ENCODE data around the gene GPX1. TPM values are rescaled to one million over a fixed set of nuclear protein-coding genes. Genes with fewer than 3 reads are reported as not detected.
"Not testable (repeated sequence)": the region's sequence is repeated elsewhere in the genome, so short reads cannot be mapped to it uniquely, and the experiment has no call there.

Gene GPX1
- total RNA-seq = 57.6 TPM

- DNase-seq = peak; percentile 89
Measured at GRCh38 chr3:49358217-49358883, at the start of gene GPX1. Gene GPX1 (minus strand): TSS chr3:49358353. CDS start chr3:49358278, 75 bp downstream.

- DNase-seq = no peak
Measured at GRCh38 chr3:49406571-49407565, 48.7 kb upstream of the GPX1 start.

GRCh38 chr3:49405570-49405969, 47.4 kb upstream of the GPX1 start:
- DNase-seq = not testable (repeated sequence)

GRCh38 chr3:49403891-49404290, 45.7 kb upstream of the GPX1 start:
- no peak for DNase-seq

GRCh38 chr3:49401766-49402165, 43.6 kb upstream of the GPX1 start:
- DNase-seq = no peak

- no peak for DNase-seq
Measured at GRCh38 chr3:49399461-49399860, 41.3 kb upstream of the GPX1 start.

GRCh38 chr3:49397470-49397869, 39.3 kb upstream of the GPX1 start:
- DNase-seq = no peak

GRCh38 chr3:49391310-49391709, 33.2 kb upstream of the GPX1 start:
- not testable (repeated sequence) for DNase-seq

- DNase-seq = no peak
Measured at GRCh38 chr3:49389297-49389696, 31.1 kb upstream of the GPX1 start.

GRCh38 chr3:49388289-49388820, 30.2 kb upstream of the GPX1 start:
- DNase-seq = no peak

GRCh38 chr3:49387721-49388120, 29.6 kb upstream of the GPX1 start:
- DNase-seq = no peak

- DNase-seq = no peak
Measured at GRCh38 chr3:49386056-49386756, 28.1 kb upstream of the GPX1 start.

- DNase-seq = no peak
Measured at GRCh38 chr3:49385617-49386016, 27.5 kb upstream of the GPX1 start.

GRCh38 chr3:49383387-49383786, 25.2 kb upstream of the GPX1 start:
- no peak for DNase-seq

- DNase-seq = no peak
Measured at GRCh38 chr3:49378249-49378895, 20.2 kb upstream of the GPX1 start.

- DNase-seq = no peak
Measured at GRCh38 chr3:49377483-49377882, 19.3 kb upstream of the GPX1 start.

GRCh38 chr3:49371946-49372345, 13.8 kb upstream of the GPX1 start:
- DNase-seq = no peak

GRCh38 chr3:49370585-49371290, 12.6 kb upstream of the GPX1 start:
- DNase-seq = no peak

GRCh38 chr3:49362561-49362960, 4.4 kb upstream of the GPX1 start:
- DNase-seq = no peak

- no peak for DNase-seq
Measured at GRCh38 chr3:49359623-49360022, 1.5 kb upstream of the GPX1 start.

GRCh38 chr3:49358884-49359225, 702 bp upstream of the GPX1 start:
- DNase-seq = no peak

Data from occipital lobe (tissue), 2 donors.